ENCODE results near the gene NEU2. TPM values are rescaled to one million over a fixed set of nuclear protein-coding genes. Genes with fewer than 3 reads are reported as not detected.
"Not testable (repeated sequence)": the region's sequence is repeated elsewhere in the genome, so short reads cannot be mapped to it uniquely, and the experiment has no call there.

NEU2 gene
- total RNA-seq, 4 donors from 2014 or later, result not detected

- ATAC-seq (ENCODE audit: low FRiP score), result no peak
- no peak for DNase-seq (ENCODE audit: low spot score)
- TF ChIP-seq CTCF (IDR thresholded peaks at IDR 0.05), result no peak
Observed at GRCh38 chr2:233015019-233015645, 17.3 kb upstream of the NEU2 start.

GRCh38 chr2:233017947-233018346 is 14.5 kb upstream of the NEU2 start:
- no peak for TF ChIP-seq CTCF (IDR thresholded peaks at IDR 0.05)
- no peak for ATAC-seq (ENCODE audit: low FRiP score)
- no peak for DNase-seq (ENCODE audit: low spot score)

- not testable (repeated sequence) for ATAC-seq (ENCODE audit: low FRiP score); DNase-seq (ENCODE audit: low spot score)
Observed at GRCh38 chr2:233019610-233020009, 12.9 kb upstream of the NEU2 start.

DNA sequence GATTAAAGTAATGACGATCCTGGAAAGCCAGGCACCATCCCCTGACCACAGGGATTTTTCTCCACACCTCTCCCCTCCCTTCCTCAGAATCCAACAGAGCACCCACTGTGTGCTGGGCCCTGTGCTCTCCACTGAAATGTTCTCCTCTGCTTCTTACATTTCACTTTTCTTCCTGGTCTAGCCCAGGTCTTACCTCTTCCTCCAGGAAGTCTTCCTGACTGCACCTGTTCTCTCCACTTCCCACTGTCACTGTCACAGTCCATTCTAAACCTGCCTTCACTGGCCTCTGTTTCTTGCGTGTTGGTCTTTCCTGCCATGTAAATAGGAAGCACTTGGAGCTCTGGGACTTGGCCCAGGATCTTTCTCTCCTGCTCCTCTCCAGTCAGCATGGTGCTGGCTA is 12.0 kb upstream of the NEU2 start:
- DNase-seq (ENCODE audit: low spot score) (no peak), ATAC-seq (ENCODE audit: low FRiP score) (no peak)
- TF ChIP-seq CTCF (IDR thresholded peaks at IDR 0.05), result no peak

- DNase-seq (ENCODE audit: low spot score), result no peak
- TF ChIP-seq CTCF (IDR thresholded peaks at IDR 0.05), result no peak
- ATAC-seq (ENCODE audit: low FRiP score), result no peak
Observed at GRCh38 chr2:233021771-233022170, 10.7 kb upstream of the NEU2 start.

- ATAC-seq (ENCODE audit: low FRiP score), result no peak
- no peak for DNase-seq (ENCODE audit: low spot score)
- TF ChIP-seq CTCF (IDR thresholded peaks at IDR 0.05), result no peak
Observed at GRCh38 chr2:233022561-233022960, 9.9 kb upstream of the NEU2 start.

DNA sequence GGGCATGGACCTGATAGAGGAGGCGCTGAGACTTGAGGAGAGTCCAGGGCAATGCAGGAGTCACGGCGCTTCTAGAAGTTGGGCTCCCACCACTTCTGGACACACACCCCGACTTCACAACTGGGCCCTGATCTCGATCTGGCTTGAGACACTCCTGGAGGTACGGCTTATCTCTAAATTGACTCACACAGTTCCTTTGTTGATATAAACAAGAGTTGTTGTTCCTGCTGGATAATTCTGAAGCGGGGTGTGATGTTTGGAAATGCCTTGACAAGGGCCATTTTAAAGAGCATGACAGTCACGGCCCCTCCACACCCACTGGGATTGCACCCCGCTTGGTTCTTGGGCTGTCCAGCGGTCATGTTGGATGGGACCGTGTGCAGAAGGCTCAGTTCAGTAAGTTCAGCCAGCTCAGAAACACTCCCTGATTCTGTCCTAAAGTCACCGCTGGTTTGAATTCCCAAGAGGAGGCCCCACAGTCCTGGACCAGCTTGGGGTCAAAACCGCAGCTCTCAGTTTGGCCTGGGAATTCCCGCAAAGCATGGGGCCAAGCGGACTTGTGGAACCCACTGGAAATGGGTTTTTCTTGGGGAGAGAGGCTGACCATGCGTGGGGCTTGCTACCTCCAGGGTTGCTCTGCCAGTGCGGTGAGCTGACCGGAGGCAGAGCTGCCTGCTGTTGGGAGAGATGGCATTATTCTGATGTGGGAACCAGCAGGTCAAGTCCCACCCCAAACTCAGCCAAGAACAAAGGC is 9.3 kb upstream of the NEU2 start:
- ATAC-seq (ENCODE audit: low FRiP score), result no peak
- no peak for TF ChIP-seq CTCF (IDR thresholded peaks at IDR 0.05)
- DNase-seq (ENCODE audit: low spot score), result no peak

Measured in omental fat pad (tissue), 4 donors.